B cell (primary cell): ENCODE data around the gene HNRNPH1.

Experiments used
- CTCF ChIP-seq: fragments of 200-600 bp; IDR thresholded peaks from one replicate; pipeline ENCODE4 v1.8.0; 2022; ENCODE audit warnings: antibody characterized with exemption, mild to moderate bottlenecking
- EZH2 ChIP-seq: IDR thresholded peaks from 2 replicates; pipeline ENCODE4 v1.6.1; 2012; ENCODE audit warnings: borderline replicate concordance, low read depth, mild to moderate bottlenecking, moderate library complexity, low read length; ENCODE audit not compliant: insufficient read depth, poor library complexity, severe bottlenecking

- TF ChIP-seq CTCF: no peak
- no peak for TF ChIP-seq EZH2
These were observed 16.6 kb downstream of the HNRNPH1 start for GRCh38 chr5:179606910-179607159.
